ENCODE results near the gene PGLYRP1. TPM values are rescaled to one million over a fixed set of nuclear protein-coding genes. Genes with fewer than 3 reads are reported as not detected.

The PGLYRP1 gene
- total RNA-seq, 4 donors from 2014 or later, result not detected

DNA sequence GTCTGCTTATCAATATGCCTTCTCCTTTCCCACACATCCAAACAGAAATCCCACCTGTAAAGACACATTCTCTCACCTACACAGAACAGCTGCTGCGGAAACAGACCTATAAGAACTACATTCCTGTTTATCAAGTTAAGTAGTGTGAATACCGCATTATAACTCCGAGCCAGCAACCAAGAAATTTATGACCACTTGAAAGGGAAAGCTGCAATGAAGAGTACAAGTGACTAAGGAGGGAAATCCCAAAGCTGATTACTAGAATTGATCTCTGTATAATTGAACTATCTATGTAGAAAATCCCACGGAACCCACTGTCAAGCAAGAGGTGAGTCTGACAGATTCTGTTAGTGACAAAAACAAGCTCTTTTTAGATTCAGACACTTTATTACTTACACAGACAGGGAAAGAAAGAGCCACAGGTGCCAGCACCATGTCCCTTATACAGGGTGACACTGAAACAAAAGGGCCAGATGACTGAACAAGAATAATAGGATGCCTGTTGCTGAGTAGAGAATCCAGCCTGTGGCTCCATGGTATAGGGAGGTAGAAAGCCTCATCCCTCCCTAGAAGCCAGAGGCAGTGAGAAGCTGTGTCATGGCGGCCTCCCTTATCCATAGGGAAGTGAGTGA, 19.5 kb upstream of the PGLYRP1 start:
- Histone ChIP-seq H3K27ac (no peak overlapping the region), H3K36me3 (peaks cover 0 to 20% (median 0%) of the 10 kb centered on the region in 3 donors), H3K27me3 (peaks cover 0 to 6% of the 10 kb centered on the region in 2 donors), H3K4me1 (no peaks in the 10 kb centered on the region), H3K4me3 (no peak overlapping the region), H3K9me3 (peaks cover 0 to 40% (median 0%) of the 10 kb centered on the region in 4 donors)
- TF ChIP-seq CTCF (IDR thresholded peaks at IDR 0.05) (no peak), EP300 (IDR thresholded peaks at IDR 0.05) (no peak), POLR2A (IDR thresholded peaks at IDR 0.05) (no peak)
- WGBS, 2 donors, result 80 to 84% methylated on average over 5 of the region's 5 CpGs
- DNase-seq (ENCODE audit: low spot score in 2 of 2), result no peak

GRCh38 chr19:46040952-46041500, 18.2 kb upstream of the PGLYRP1 start, which contains the start of gene IGFL4:
IGFL4 (minus strand) TSS chr19:46041002; CDS start chr19:46040962, 40 bp downstream.
- whole genome bisulfite sequencing, 2 donors, result 66 to 67% methylated on average over 7 of the region's 7 CpGs
- Histone ChIP-seq H3K27ac (no peak within 1 kb of the TSS), H3K4me3 (no peak within 1 kb of the TSS), H3K36me3 (peaks cover 0 to 20% (median 0%) of the 10 kb centered on the region in 3 donors), H3K9me3 (peaks cover 0 to 35% (median 0%) of the 10 kb centered on the region in 4 donors), H3K27me3 (peaks cover 0 to 6% of the 10 kb centered on the region in 2 donors), H3K4me1 (no peaks in the 10 kb centered on the region)
- TF ChIP-seq EP300 (IDR thresholded peaks at IDR 0.05), result no peak
- TF ChIP-seq POLR2A (IDR thresholded peaks at IDR 0.05), result no peak
- no peak for TF ChIP-seq CTCF (IDR thresholded peaks at IDR 0.05)
- no peak for DNase-seq (ENCODE audit: low spot score in 2 of 2)

DNA sequence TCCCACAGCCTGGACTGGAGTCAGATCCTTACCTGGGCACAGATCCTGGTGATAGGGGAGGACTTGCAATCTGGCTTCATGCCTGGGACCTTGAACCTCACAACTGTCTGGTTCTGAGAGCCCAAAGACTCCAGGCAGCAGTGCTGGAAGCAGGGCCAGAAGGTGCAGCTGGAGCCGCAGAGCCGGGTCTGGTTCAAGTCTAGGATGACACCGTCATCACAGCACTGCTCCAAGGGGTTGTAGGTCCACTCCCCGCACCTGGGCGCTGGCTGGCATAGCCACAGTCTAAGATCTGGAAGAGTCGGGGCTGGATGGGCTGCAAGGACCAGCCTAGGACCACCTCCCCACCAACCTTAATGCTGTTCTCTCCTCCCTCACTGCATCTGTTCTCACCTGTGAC, 17.3 kb upstream of the PGLYRP1 start:
- H3K27me3 ChIP-seq, result peaks cover 0 to 12% of the 10 kb centered on the region in 2 donors
- TF ChIP-seq POLR2A (IDR thresholded peaks at IDR 0.05) (no peak), CTCF (IDR thresholded peaks at IDR 0.05) (no peak), EP300 (IDR thresholded peaks at IDR 0.05) (no peak)
- no peak overlapping the region for H3K27ac ChIP-seq
- no peak overlapping the region for H3K4me3 ChIP-seq
- 81 to 82% methylated on average over 6 of the region's 6 CpGs for WGBS, 2 donors
- peaks cover 0 to 26% (median 0%) of the 10 kb centered on the region in 4 donors for H3K9me3 ChIP-seq
- no peaks in the 10 kb centered on the region for H3K4me1 ChIP-seq
- peaks cover 0 to 20% (median 0%) of the 10 kb centered on the region in 3 donors for H3K36me3 ChIP-seq
- DNase-seq (ENCODE audit: low spot score in 2 of 2), result no peak

- WGBS, 2 donors, result 52 to 63% methylated on average over 3 of the region's 3 CpGs
- H3K9me3 ChIP-seq, result peaks cover 0 to 10% (median 0%) of the 10 kb centered on the region in 4 donors
- H3K4me3 ChIP-seq, result no peak overlapping the region
- peaks cover 0 to 12% of the 10 kb centered on the region in 2 donors for H3K27me3 ChIP-seq
- no peak for DNase-seq (ENCODE audit: low spot score in 2 of 2)
- H3K36me3 ChIP-seq, result peaks cover 0 to 11% (median 0%) of the 10 kb centered on the region in 3 donors
- H3K27ac ChIP-seq, result no peak overlapping the region
- no peaks in the 10 kb centered on the region for H3K4me1 ChIP-seq
- TF ChIP-seq CTCF (IDR thresholded peaks at IDR 0.05), result no peak
- no peak for TF ChIP-seq POLR2A (IDR thresholded peaks at IDR 0.05)
- no peak for TF ChIP-seq EP300 (IDR thresholded peaks at IDR 0.05)
Measured at GRCh38 chr19:46036744-46037128, 13.9 kb upstream of the PGLYRP1 start.

Measured in tibial nerve (tissue), 4 donors.